ENCODE data around the gene KSR2.
A peak's percentile ranks its signal among the peaks of the same experiment; 100 is the strongest.

KSR2 gene

DNA sequence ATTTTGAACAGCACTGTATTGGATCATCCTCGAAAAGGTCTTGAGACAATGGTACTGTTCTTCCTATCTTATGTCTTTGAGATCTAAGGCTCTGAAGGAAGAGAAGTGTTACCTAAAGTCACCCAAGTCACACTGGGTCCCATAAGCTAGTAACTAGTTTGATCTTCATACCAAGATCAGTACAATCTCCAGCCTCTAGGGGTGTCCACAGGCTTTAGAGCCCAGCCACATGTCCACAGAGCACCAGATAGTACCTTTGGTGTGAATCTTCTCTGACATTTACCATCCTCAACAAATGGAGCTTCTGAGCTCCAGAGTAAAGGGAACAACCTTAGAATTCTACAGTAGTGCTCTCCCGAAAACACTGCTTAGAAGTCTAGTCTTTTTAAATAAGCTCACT lies 78.7 kb downstream of the KSR2 start:
- no peak overlapping the region for H3K27ac ChIP-seq
- ChIA-PET CTCF (no interaction called here), POLR2A (ENCODE audit: low non-redundant PET) (interaction anchor here (0.5 kb wide), 1 partner anchor 244 kb away, joined by 3 read pairs; no protein-coding TSS in a partner anchor)
- DNase-seq (ENCODE audit: low spot score) = no peak
- TF ChIP-seq CTCF (conservative IDR thresholded peaks at IDR 0.05; ENCODE audit: low read depth) = no peak

- TF ChIP-seq CTCF (conservative IDR thresholded peaks at IDR 0.05; ENCODE audit: low read depth) = no peak
- DNase-seq (ENCODE audit: low spot score) = no peak
- ChIA-PET CTCF (no interaction called here), POLR2A (ENCODE audit: low non-redundant PET) (no interaction called here)
- no peak overlapping the region for H3K27ac ChIP-seq
These were observed 79.7 kb downstream of the KSR2 start for GRCh38 chr12:117889098-117889497.

DNA sequence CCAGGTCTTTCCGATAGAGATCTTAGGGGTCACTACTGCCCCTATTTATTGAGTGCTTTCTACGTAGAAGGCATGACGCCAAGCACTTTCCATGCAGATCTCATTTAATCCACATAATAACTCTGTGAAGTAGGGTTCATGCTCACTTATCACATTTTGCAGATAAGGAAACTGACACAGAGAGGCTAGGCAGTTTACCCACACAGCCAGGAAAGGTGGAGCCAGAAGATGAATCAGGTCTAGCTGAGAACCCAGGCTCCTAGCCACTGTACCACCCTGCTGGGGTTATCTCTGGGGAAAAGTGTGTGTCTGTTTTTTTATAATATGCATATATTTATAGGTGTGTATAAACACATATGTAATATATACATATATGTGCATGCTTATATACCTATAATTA lies 83.6 kb downstream of the KSR2 start:
- TF ChIP-seq CTCF (conservative IDR thresholded peaks at IDR 0.05; ENCODE audit: low read depth) = no peak
- no peak for DNase-seq (ENCODE audit: low spot score)
- H3K27ac ChIP-seq = no peak overlapping the region
- ChIA-PET POLR2A (ENCODE audit: low non-redundant PET) (no interaction called here), CTCF (no interaction called here)

GRCh38 chr12:117884161-117884560 lies 84.6 kb downstream of the KSR2 start:
- no peak for TF ChIP-seq CTCF (conservative IDR thresholded peaks at IDR 0.05; ENCODE audit: low read depth)
- POLR2A ChIA-PET (ENCODE audit: low non-redundant PET) = no interaction called here
- CTCF ChIA-PET = no interaction called here

GRCh38 chr12:117882603-117883184 lies 86.1 kb downstream of the KSR2 start:
- no peak for DNase-seq (ENCODE audit: low spot score)
- ChIA-PET POLR2A (ENCODE audit: low non-redundant PET) (no interaction called here), CTCF (no interaction called here)
- H3K27ac ChIP-seq = no peak overlapping the region
- no peak for TF ChIP-seq CTCF (conservative IDR thresholded peaks at IDR 0.05; ENCODE audit: low read depth)

More at GRCh38 chr12:117884161-117884560, 84.6 kb downstream of the KSR2 start:
- H3K27ac ChIP-seq = no peak overlapping the region
- DNase-seq (ENCODE audit: low spot score) = no peak

GRCh38 chr12:117882181-117882580 lies 86.6 kb downstream of the KSR2 start:
- DNase-seq (ENCODE audit: low spot score) = peak; percentile 68
- ChIA-PET POLR2A (ENCODE audit: low non-redundant PET) (no interaction called here), CTCF (no interaction called here)
- H3K27ac ChIP-seq = no peak overlapping the region
- TF ChIP-seq CTCF (conservative IDR thresholded peaks at IDR 0.05; ENCODE audit: low read depth) = no peak

- POLR2A ChIA-PET (ENCODE audit: low non-redundant PET) = no interaction called here
- no peak for TF ChIP-seq CTCF (conservative IDR thresholded peaks at IDR 0.05; ENCODE audit: low read depth)
- no peak for DNase-seq (ENCODE audit: low spot score)
- CTCF ChIA-PET = no interaction called here
- H3K27ac ChIP-seq = no peak overlapping the region
These were observed 87.3 kb downstream of the KSR2 start for GRCh38 chr12:117881517-117881916.

All from RWPE1 (cell line).